NOMO-1 (cell line): ENCODE measurements around the gene TANGO6.

Experiments
- DNase-seq, 2 experiments: peaks; one replicate each; lab custom pipeline; 2025; ENCODE audit not compliant: unreplicated experiment in 2 of 2; lab: John Stamatoyannopoulos, UW

TANGO6 gene

GRCh38 chr16:68907297-68907696, 64.0 kb downstream of the TANGO6 start:
- DNase-seq: no peak

- DNase-seq: no peak
These were observed 64.5 kb downstream of the TANGO6 start for GRCh38 chr16:68907781-68908181.

GRCh38 chr16:68909099-68909733, 65.9 kb downstream of the TANGO6 start:
- no peak for DNase-seq

- DNase-seq: no peak
These were observed 66.7 kb downstream of the TANGO6 start for GRCh38 chr16:68910051-68910450.

- no peak for DNase-seq
These were observed 72.3 kb downstream of the TANGO6 start for GRCh38 chr16:68915589-68915988.

GRCh38 chr16:68917541-68917940, 74.2 kb downstream of the TANGO6 start:
- DNase-seq: no peak

- DNase-seq: no peak
These were observed 77.0 kb downstream of the TANGO6 start for GRCh38 chr16:68920349-68920748.

GRCh38 chr16:68921637-68922036, 78.3 kb downstream of the TANGO6 start:
- DNase-seq: no peak

GRCh38 chr16:68923116-68923515, 79.8 kb downstream of the TANGO6 start:
- DNase-seq: no peak

GRCh38 chr16:68927018-68927417, 83.7 kb downstream of the TANGO6 start:
- no peak for DNase-seq

GRCh38 chr16:68931196-68931595, 87.9 kb downstream of the TANGO6 start:
- no peak for DNase-seq

GRCh38 chr16:68934402-68934801, 91.1 kb downstream of the TANGO6 start:
- DNase-seq: no peak

GRCh38 chr16:68935008-68935407, 91.7 kb downstream of the TANGO6 start:
- no peak for DNase-seq

- peak in 1 of 2 experiments; percentile 64 for DNase-seq
These were observed 93.7 kb downstream of the TANGO6 start for GRCh38 chr16:68936736-68937631.

GRCh38 chr16:68939692-68940320, 96.5 kb downstream of the TANGO6 start:
- DNase-seq: no peak

- no peak for DNase-seq
These were observed 97.5 kb downstream of the TANGO6 start for GRCh38 chr16:68940816-68941215.

GRCh38 chr16:68943961-68944360, 100.6 kb downstream of the TANGO6 start:
- no peak for DNase-seq

- DNase-seq: no peak
These were observed 105.0 kb downstream of the TANGO6 start for GRCh38 chr16:68948230-68948910.

GRCh38 chr16:68951991-68952877, 108.9 kb downstream of the TANGO6 start:
- DNase-seq: no peak
